HG02852 (cell line): ENCODE measurements around the gene KCND2.

Source experiments
- ATAC-seq: cut with Tn5 transposase; IDR thresholded peaks from one replicate; pipeline ENCODE4 v1.9.1; 2021; ENCODE audit warnings: mild to moderate bottlenecking, moderate library complexity; ENCODE audit not compliant: unreplicated experiment

The KCND2 gene

GRCh38 chr7:120405652-120406051 lies 132.7 kb downstream of the KCND2 start:
- ATAC-seq, result no peak

- ATAC-seq, result no peak
These were observed 134.0 kb downstream of the KCND2 start for GRCh38 chr7:120407010-120407409.

GRCh38 chr7:120412139-120413050 lies 139.4 kb downstream of the KCND2 start:
- peak; percentile 89 for ATAC-seq

- no peak for ATAC-seq
These were observed 140.2 kb downstream of the KCND2 start for GRCh38 chr7:120413164-120413563.

- no peak for ATAC-seq
These were observed 144.4 kb downstream of the KCND2 start for GRCh38 chr7:120417244-120417979.

GRCh38 chr7:120421151-120421651 lies 148.2 kb downstream of the KCND2 start:
- ATAC-seq, result peak; percentile 95

- ATAC-seq, result peak; percentile 59
These were observed 158.0 kb downstream of the KCND2 start for GRCh38 chr7:120431016-120431415.

- ATAC-seq, result no peak
These were observed 163.6 kb downstream of the KCND2 start for GRCh38 chr7:120436487-120437060.

GRCh38 chr7:120441850-120442249 lies 168.9 kb downstream of the KCND2 start:
- peak; percentile 88 for ATAC-seq

- ATAC-seq, result peak; percentile 64
These were observed 169.9 kb downstream of the KCND2 start for GRCh38 chr7:120442838-120443237.

GRCh38 chr7:120444650-120445049 lies 171.7 kb downstream of the KCND2 start:
- no peak for ATAC-seq

- no peak for ATAC-seq
These were observed 172.3 kb downstream of the KCND2 start for GRCh38 chr7:120445276-120445675.

GRCh38 chr7:120452665-120453064 lies 179.7 kb downstream of the KCND2 start:
- ATAC-seq, result no peak

GRCh38 chr7:120456699-120457098 lies 183.7 kb downstream of the KCND2 start:
- no peak for ATAC-seq

- no peak for ATAC-seq
These were observed 188.0 kb downstream of the KCND2 start for GRCh38 chr7:120460949-120461348.

GRCh38 chr7:120462991-120463390 lies 190.0 kb downstream of the KCND2 start:
- ATAC-seq, result no peak

GRCh38 chr7:120464104-120464503 lies 191.1 kb downstream of the KCND2 start:
- no peak for ATAC-seq

- ATAC-seq, result no peak
These were observed 194.7 kb downstream of the KCND2 start for GRCh38 chr7:120467676-120468075.

GRCh38 chr7:120468611-120469010 lies 195.6 kb downstream of the KCND2 start:
- no peak for ATAC-seq

GRCh38 chr7:120472892-120473291 lies 199.9 kb downstream of the KCND2 start:
- ATAC-seq, result peak; percentile 4

- no peak for ATAC-seq
These were observed 200.4 kb downstream of the KCND2 start for GRCh38 chr7:120473352-120473751.
